KMS-11 (cell line): Measurements from ENCODE around the gene CHP2.

Experiments
- H2AFZ ChIP-seq: fragments of 200-600 bp; sonication (generic); 2 replicates; pipeline ENCODE4 v1.6.1; 2016; ENCODE audit warnings: antibody characterized with exemption, mixed run types, low read depth
- H3K27ac ChIP-seq: fragments of 200-600 bp; sonication (generic); 2 replicates; pipeline ENCODE4 v1.6.1; 2016; ENCODE audit warnings: mild to moderate bottlenecking, mixed run types
- H3K27me3 ChIP-seq: fragments of 200-600 bp; sonication (generic); 2 replicates; pipeline ENCODE4 v1.6.1; 2017; ENCODE audit warnings: mild to moderate bottlenecking, low read depth, mixed run types, moderate library complexity; ENCODE audit not compliant: insufficient read depth
- H3K36me3 ChIP-seq: fragments of 200-600 bp; sonication (generic); 2 replicates; pipeline ENCODE4 v1.6.1; 2017; ENCODE audit warnings: mild to moderate bottlenecking, mixed run types; ENCODE audit not compliant: insufficient read depth
- H3K4me1 ChIP-seq: fragments of 200-600 bp; sonication (generic); 2 replicates; pipeline ENCODE4 v1.6.1; 2016; ENCODE audit warnings: mild to moderate bottlenecking, low read depth, mixed run types; ENCODE audit not compliant: poor library complexity, severe bottlenecking
- H3K4me2 ChIP-seq: fragments of 200-600 bp; sonication (generic); 2 replicates; pipeline ENCODE4 v1.7.0; 2016; ENCODE audit warnings: mild to moderate bottlenecking, mixed run types
- H3K4me3 ChIP-seq: fragments of 200-600 bp; sonication (generic); IDR thresholded peaks from 2 replicates; pipeline ENCODE4 v1.6.1; 2017; ENCODE audit warnings: low read depth, low read length, mixed read lengths; ENCODE audit not compliant: insufficient read depth
- H3K79me2 ChIP-seq: fragments of 200-600 bp; sonication (generic); 2 replicates; pipeline ENCODE4 v1.6.1; 2016; ENCODE audit warnings: low read depth, mixed run types; ENCODE audit not compliant: insufficient read depth
- H3K9ac ChIP-seq: fragments of 200-600 bp; sonication (generic); 2 replicates; pipeline ENCODE4 v1.6.1; 2016; ENCODE audit warnings: mild to moderate bottlenecking, mixed run types
- H4K20me1 ChIP-seq: fragments of 200-600 bp; sonication (generic); 2 replicates; pipeline ENCODE4 v1.6.1; 2016; ENCODE audit warnings: mild to moderate bottlenecking, mixed run types; ENCODE audit not compliant: insufficient read depth
- CTCF ChIP-seq: fragments of 200-600 bp; sonication (generic); conservative IDR thresholded peaks from 2 replicates; pipeline ENCODE4 v1.6.1; 2017; ENCODE audit warnings: low read depth, mild to moderate bottlenecking, antibody characterized with exemption, low read length, moderate library complexity, mixed read lengths

The CHP2 gene

DNA sequence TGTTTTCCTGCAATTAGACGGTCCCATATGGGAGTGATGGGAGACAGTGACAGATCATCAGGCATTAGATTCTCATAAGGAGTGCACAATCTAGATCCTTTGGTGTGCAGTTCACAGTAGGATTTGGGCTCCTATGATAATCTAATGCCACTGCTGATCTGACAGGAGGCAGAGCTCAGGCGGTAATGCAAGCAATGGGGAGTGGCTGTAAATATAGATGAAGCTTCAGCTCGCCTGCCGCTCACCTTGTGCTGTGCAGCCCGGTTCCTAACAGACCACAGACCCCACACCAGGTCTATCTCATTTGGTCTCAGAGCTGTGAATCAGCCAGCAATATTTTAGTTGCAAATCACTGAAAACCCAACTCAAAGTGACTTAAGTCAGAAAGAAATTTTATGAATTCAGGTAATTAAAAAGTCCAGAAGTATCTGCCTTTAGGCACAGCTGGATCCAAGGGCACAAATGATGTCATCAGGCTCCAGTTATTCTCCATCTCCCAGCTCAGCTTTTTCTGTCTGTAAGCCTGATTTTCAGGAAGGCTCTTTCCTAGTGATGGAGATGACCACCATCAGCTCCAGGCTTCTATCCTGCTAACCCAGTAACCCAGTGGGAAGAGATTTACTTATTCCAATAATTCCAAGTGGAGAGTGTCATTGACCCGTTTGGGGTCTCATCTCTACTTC lies 3.3 kb downstream of the CHP2 start:
- TF ChIP-seq CTCF = no peak
- no peaks in the 10 kb centered on the region for H3K36me3 ChIP-seq
- H3K4me3 ChIP-seq = no peak overlapping the region

GRCh38 chr16:23765933-23766332 lies 11.1 kb downstream of the CHP2 start:
- no peak overlapping the region for H3K9ac ChIP-seq
- H3K4me1 ChIP-seq = no peaks in the 10 kb centered on the region
- no peak overlapping the region for H3K27ac ChIP-seq
- H3K27me3 ChIP-seq = no peaks in the 10 kb centered on the region
- H3K4me2 ChIP-seq = no peak overlapping the region
- no peaks in the 10 kb centered on the region for H3K36me3 ChIP-seq
- H4K20me1 ChIP-seq = no peaks in the 10 kb centered on the region
- H2AFZ ChIP-seq = no peak overlapping the region
- no peaks in the 10 kb centered on the region for H3K79me2 ChIP-seq
- TF ChIP-seq CTCF = no peak
- H3K4me3 ChIP-seq = no peak overlapping the region

More for the DNA sequence above, 3.3 kb downstream of the CHP2 start:
- Histone ChIP-seq H3K27ac (no peak overlapping the region), H3K79me2 (no peaks in the 10 kb centered on the region), H2AFZ (no peak overlapping the region), H3K4me1 (no peaks in the 10 kb centered on the region), H3K4me2 (no peak overlapping the region), H3K27me3 (no peaks in the 10 kb centered on the region), H3K9ac (no peak overlapping the region), H4K20me1 (no peaks in the 10 kb centered on the region)

DNA sequence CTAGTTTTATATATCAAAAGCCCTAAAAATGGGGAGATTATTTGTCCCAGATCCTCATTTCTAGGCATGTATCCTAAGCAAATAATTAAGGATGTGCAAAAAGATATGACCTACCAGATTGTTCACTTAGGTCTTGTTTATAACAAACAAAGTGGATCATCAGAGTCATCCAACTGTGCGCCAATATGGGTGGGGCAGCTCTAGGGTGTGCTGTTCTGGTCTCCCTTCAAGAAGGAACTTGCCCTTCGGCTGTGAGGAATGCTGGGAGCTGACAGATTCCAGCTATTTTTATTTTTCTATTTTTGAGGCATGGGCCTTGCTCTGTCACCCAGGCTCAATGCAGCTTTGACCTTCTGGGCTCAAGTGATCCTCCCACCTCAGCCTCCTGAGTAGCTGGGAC lies 13.8 kb downstream of the CHP2 start:
- TF ChIP-seq CTCF = no peak
- Histone ChIP-seq H3K4me1 (no peaks in the 10 kb centered on the region), H3K27me3 (no peaks in the 10 kb centered on the region), H3K4me3 (no peak overlapping the region), H4K20me1 (no peaks in the 10 kb centered on the region), H3K79me2 (no peaks in the 10 kb centered on the region), H3K36me3 (no peaks in the 10 kb centered on the region), H2AFZ (no peak overlapping the region), H3K27ac (no peak overlapping the region), H3K9ac (no peak overlapping the region), H3K4me2 (no peak overlapping the region)

- TF ChIP-seq CTCF = no peak
- no peak overlapping the region for H3K4me2 ChIP-seq
- no peaks in the 10 kb centered on the region for H4K20me1 ChIP-seq
- H3K79me2 ChIP-seq = no peaks in the 10 kb centered on the region
- H3K27me3 ChIP-seq = no peaks in the 10 kb centered on the region
- H3K4me3 ChIP-seq = no peak overlapping the region
- no peaks in the 10 kb centered on the region for H3K36me3 ChIP-seq
- H3K4me1 ChIP-seq = no peaks in the 10 kb centered on the region
- H3K9ac ChIP-seq = no peak overlapping the region
- H2AFZ ChIP-seq = no peak overlapping the region
- no peak overlapping the region for H3K27ac ChIP-seq
These were observed 16.2 kb downstream of the CHP2 start for GRCh38 chr16:23771027-23771426.
